Astrocyte (in vitro differentiated cells and primary cell): ENCODE data around the gene IL13. TPM values are rescaled to one million over a fixed set of nuclear protein-coding genes. Genes with fewer than 3 reads are reported as not detected.

Experiments used
- DNase-seq: peaks from one replicate; pipeline ENCODE4 v3.0.0-alpha.2; 2010; ENCODE audit warnings: low read depth
- FAIRE-seq: peaks from 2 replicates; lab custom pipeline; 2011; peaks lifted over from hg19 to GRCh38; lab: Jason Lieb, UNC
- H2AFZ ChIP-seq: 2 replicates; pipeline ENCODE4 v1.6.0; 2012; ENCODE audit warnings: low read depth, low read length, inconsistent platforms
- H3K27ac ChIP-seq: 2 replicates; pipeline ENCODE4 v1.5.1; 2011; ENCODE audit warnings: low read depth, low read length, inconsistent platforms
- H3K27me3 ChIP-seq: 2 replicates; pipeline ENCODE4 v1.6.0; 2011; ENCODE audit warnings: low read length, inconsistent platforms; ENCODE audit not compliant: insufficient read depth
- H3K36me3 ChIP-seq: 2 replicates; pipeline ENCODE4 v1.5.1; 2011; ENCODE audit warnings: low read length, inconsistent platforms; ENCODE audit not compliant: insufficient read depth
- H3K4me1 ChIP-seq: 2 replicates; pipeline ENCODE4 v1.5.1; 2011; ENCODE audit warnings: low read length, inconsistent platforms; ENCODE audit not compliant: insufficient read depth
- H3K4me2 ChIP-seq: 2 replicates; pipeline ENCODE4 v1.6.0; 2012; ENCODE audit warnings: low read length, inconsistent platforms
- H3K4me3 ChIP-seq: 2 replicates; pipeline ENCODE4 v1.5.1; 2011; ENCODE audit warnings: low read depth, mild to moderate bottlenecking, low read length, inconsistent platforms; ENCODE audit not compliant: insufficient read depth
- H3K79me2 ChIP-seq: 2 replicates; pipeline ENCODE4 v1.6.0; 2012; ENCODE audit warnings: mild to moderate bottlenecking, low read length, inconsistent platforms; ENCODE audit not compliant: insufficient read depth
- H3K9ac ChIP-seq: 2 replicates; pipeline ENCODE4 v1.6.0; 2012; ENCODE audit warnings: mild to moderate bottlenecking, low read length, inconsistent platforms
- H3K9me3 ChIP-seq: 2 replicates; pipeline ENCODE4 v1.5.1; 2012; ENCODE audit warnings: low read depth, mild to moderate bottlenecking, low read length, inconsistent platforms; ENCODE audit not compliant: insufficient read depth
- H4K20me1 ChIP-seq: 2 replicates; pipeline ENCODE4 v1.6.0; 2012; ENCODE audit warnings: low read length, inconsistent platforms; ENCODE audit not compliant: insufficient read depth
- H3K27ac Mint-ChIP-seq: one replicate; pipeline ENCODE4 v1.8.0; 2021; ENCODE audit warnings: mild to moderate bottlenecking, mixed read lengths; ENCODE audit not compliant: unreplicated experiment
- H3K27me3 Mint-ChIP-seq: one replicate; pipeline ENCODE4 v1.8.0; 2021; ENCODE audit warnings: low read depth, mixed read lengths; ENCODE audit not compliant: unreplicated experiment
- H3K36me3 Mint-ChIP-seq: one replicate; pipeline ENCODE4 v1.8.0; 2021; ENCODE audit warnings: low read depth, mixed read lengths; ENCODE audit not compliant: unreplicated experiment
- H3K4me1 Mint-ChIP-seq: one replicate; pipeline ENCODE4 v1.8.0; 2021; ENCODE audit warnings: low read depth, mixed read lengths; ENCODE audit not compliant: unreplicated experiment
- H3K4me3 Mint-ChIP-seq: one replicate; pipeline ENCODE4 v1.8.0; 2021; ENCODE audit warnings: mild to moderate bottlenecking, moderate library complexity, mixed read lengths; ENCODE audit not compliant: unreplicated experiment
- H3K9me3 Mint-ChIP-seq: one replicate; pipeline ENCODE4 v1.8.0; 2021; ENCODE audit warnings: mild to moderate bottlenecking, mixed read lengths; ENCODE audit not compliant: unreplicated experiment
- EZH2 ChIP-seq: IDR thresholded peaks from 2 replicates; pipeline ENCODE4 v1.6.1; 2012; ENCODE audit warnings: mild to moderate bottlenecking, low read length, inconsistent platforms; ENCODE audit not compliant: insufficient read depth
- total RNA-seq: library from RNA; stranded (reverse); gene quantifications from 2 replicates; pipeline ENCODE4 v1.2.1, GENCODE V29; 2021
- TF ChIP-seq, protein P1 (sequence below): IDR thresholded peaks from 2 replicates; pipeline ENCODE4 v1.5.1; 2011; ENCODE audit warnings: low read depth, mild to moderate bottlenecking, inconsistent platforms, low read length, moderate library complexity; ENCODE audit not compliant: insufficient read depth

The IL13 gene
- total RNA-seq, 1 donor from 2014 or later, result not detected

DNA sequence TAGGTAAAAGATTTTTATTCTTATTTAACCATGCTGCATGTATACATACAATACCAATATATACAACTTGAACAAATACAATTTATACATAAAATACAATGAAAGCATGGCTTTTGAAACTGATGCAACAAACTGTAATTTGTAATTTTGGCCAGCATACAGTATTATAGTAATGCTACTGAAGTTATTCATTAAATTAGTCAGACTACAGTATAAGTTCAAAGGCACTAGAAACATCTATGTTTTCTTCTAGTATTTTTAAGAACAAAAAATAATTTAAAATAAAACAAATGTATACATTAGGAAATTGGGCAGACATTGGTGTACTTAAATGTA lies 34.6 kb downstream of the IL13 start:
- no peaks in the 10 kb centered on the region for H4K20me1 ChIP-seq
- no peaks in the 10 kb centered on the region for H3K4me1 ChIP-seq
- no peaks in the 10 kb centered on the region for H3K27me3 Mint-ChIP-seq
- TF ChIP-seq EZH2, result no peak
- TF ChIP-seq, protein P1, sequence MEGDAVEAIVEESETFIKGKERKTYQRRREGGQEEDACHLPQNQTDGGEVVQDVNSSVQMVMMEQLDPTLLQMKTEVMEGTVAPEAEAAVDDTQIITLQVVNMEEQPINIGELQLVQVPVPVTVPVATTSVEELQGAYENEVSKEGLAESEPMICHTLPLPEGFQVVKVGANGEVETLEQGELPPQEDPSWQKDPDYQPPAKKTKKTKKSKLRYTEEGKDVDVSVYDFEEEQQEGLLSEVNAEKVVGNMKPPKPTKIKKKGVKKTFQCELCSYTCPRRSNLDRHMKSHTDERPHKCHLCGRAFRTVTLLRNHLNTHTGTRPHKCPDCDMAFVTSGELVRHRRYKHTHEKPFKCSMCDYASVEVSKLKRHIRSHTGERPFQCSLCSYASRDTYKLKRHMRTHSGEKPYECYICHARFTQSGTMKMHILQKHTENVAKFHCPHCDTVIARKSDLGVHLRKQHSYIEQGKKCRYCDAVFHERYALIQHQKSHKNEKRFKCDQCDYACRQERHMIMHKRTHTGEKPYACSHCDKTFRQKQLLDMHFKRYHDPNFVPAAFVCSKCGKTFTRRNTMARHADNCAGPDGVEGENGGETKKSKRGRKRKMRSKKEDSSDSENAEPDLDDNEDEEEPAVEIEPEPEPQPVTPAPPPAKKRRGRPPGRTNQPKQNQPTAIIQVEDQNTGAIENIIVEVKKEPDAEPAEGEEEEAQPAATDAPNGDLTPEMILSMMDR, result no peak
- no peak overlapping the region for H3K4me2 ChIP-seq
- no peaks in the 10 kb centered on the region for H3K27me3 ChIP-seq
- DNase-seq (no peak), FAIRE-seq (no peak)
- no peak overlapping the region for H3K4me3 Mint-ChIP-seq
- H3K27ac ChIP-seq, result no peak overlapping the region
- no peaks in the 10 kb centered on the region for H3K9me3 ChIP-seq
- H3K9ac ChIP-seq, result no peak overlapping the region
- peaks cover 2% of the 10 kb centered on the region for H3K36me3 Mint-ChIP-seq
- H3K4me1 Mint-ChIP-seq, result no peaks in the 10 kb centered on the region
- no peak overlapping the region for H3K27ac Mint-ChIP-seq
- H3K4me3 ChIP-seq, result no peak overlapping the region
- H3K36me3 ChIP-seq, result peaks cover 3% of the 10 kb centered on the region
- no peaks in the 10 kb centered on the region for H3K79me2 ChIP-seq
- no peaks in the 10 kb centered on the region for H3K9me3 Mint-ChIP-seq
- no peak overlapping the region for H2AFZ ChIP-seq

DNA sequence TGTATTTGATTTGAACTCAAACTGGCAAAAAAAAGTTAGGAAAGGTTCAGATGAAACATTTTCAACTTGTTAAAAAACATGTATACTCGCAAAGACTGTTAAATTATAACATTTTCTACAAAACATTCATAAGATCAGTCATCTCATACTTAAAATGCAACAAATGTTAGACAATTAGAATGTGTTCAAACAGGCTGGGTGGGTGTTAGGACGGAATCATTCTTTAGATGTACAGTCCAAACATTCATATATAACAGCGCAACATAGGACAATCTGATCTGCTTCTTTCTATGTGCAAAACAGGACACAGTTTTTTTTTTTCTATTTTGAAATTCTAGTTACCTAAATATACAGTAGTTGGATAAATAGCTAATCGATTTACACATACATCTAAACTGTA lies 38.0 kb downstream of the IL13 start:
- no peak overlapping the region for H2AFZ ChIP-seq
- no peak overlapping the region for H3K4me2 ChIP-seq
- H3K4me3 ChIP-seq, result no peak overlapping the region
- H3K27ac ChIP-seq, result no peak overlapping the region
- H3K4me3 Mint-ChIP-seq, result no peak overlapping the region
- no peaks in the 10 kb centered on the region for H3K4me1 Mint-ChIP-seq
- TF ChIP-seq, protein P1, result no peak
- TF ChIP-seq EZH2, result no peak
- no peaks in the 10 kb centered on the region for H3K9me3 ChIP-seq
- peaks cover 10% of the 10 kb centered on the region for H3K36me3 Mint-ChIP-seq
- H3K4me1 ChIP-seq, result no peaks in the 10 kb centered on the region
- DNase-seq, result no peak
- no peak for FAIRE-seq
- no peaks in the 10 kb centered on the region for H3K9me3 Mint-ChIP-seq
- no peaks in the 10 kb centered on the region for H4K20me1 ChIP-seq
- no peak overlapping the region for H3K27ac Mint-ChIP-seq
- H3K36me3 ChIP-seq, result peaks cover 9% of the 10 kb centered on the region
- no peaks in the 10 kb centered on the region for H3K27me3 ChIP-seq
- no peaks in the 10 kb centered on the region for H3K79me2 ChIP-seq
- no peaks in the 10 kb centered on the region for H3K27me3 Mint-ChIP-seq
- no peak overlapping the region for H3K9ac ChIP-seq

DNA sequence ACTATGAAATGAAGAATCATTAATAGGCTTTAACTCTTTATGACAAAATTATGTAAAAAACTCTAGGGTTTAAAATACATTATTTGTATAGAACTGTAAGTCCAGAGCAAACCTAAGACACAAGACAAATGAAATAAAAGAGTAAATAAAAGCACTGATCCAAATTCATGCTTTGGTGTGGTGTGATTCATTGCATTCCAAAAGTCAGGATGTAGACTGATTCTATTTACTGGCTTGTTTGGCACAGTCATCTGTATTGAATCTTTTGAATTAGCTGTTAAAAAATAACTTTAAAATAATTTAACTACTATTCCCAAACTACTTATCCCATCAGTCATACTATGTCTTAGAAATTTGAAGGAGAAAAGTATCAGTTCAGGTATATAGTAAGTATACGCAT lies 46.9 kb downstream of the IL13 start:
- no peak overlapping the region for H3K4me3 ChIP-seq
- H3K79me2 ChIP-seq, result no peaks in the 10 kb centered on the region
- Mint-ChIP-seq H3K9me3 (no peaks in the 10 kb centered on the region), H3K4me1 (peaks cover 14% of the 10 kb centered on the region), H3K4me3 (no peak overlapping the region), H3K36me3 (peaks cover 9% of the 10 kb centered on the region), H3K27ac (peak overlapping the region; percentile 55), H3K27me3 (no peaks in the 10 kb centered on the region)
- H2AFZ ChIP-seq, result no peak overlapping the region
- H3K4me1 ChIP-seq, result peaks cover 9% of the 10 kb centered on the region
- H3K27me3 ChIP-seq, result no peaks in the 10 kb centered on the region
- H3K36me3 ChIP-seq, result peaks cover 7% of the 10 kb centered on the region
- no peaks in the 10 kb centered on the region for H4K20me1 ChIP-seq
- H3K4me2 ChIP-seq, result no peak overlapping the region
- H3K27ac ChIP-seq, result no peak overlapping the region
- H3K9me3 ChIP-seq, result no peaks in the 10 kb centered on the region
- DNase-seq, result peak; percentile 42
- FAIRE-seq, result no peak
- H3K9ac ChIP-seq, result no peak overlapping the region
- TF ChIP-seq, protein P1, result no peak
- TF ChIP-seq EZH2, result no peak
